Measurements from ENCODE around the gene KIAA0513. TPM values are rescaled to one million over a fixed set of nuclear protein-coding genes. Genes with fewer than 3 reads are reported as not detected.

KIAA0513 gene
- total RNA-seq, 3 donors from 2014 or later, result 31.9 to 36.5 (median 33.5) TPM

GRCh38 chr16:85067024-85067423 is 39.4 kb downstream of the KIAA0513 start:
- intact Hi-C loops (cut with DNase I, micrococcal nuclease), result no loop called here
- no peaks in the 10 kb centered on the region for H3K9me3 ChIP-seq
- H3K4me3 ChIP-seq, result no peak overlapping the region
- no peaks in the 10 kb centered on the region for H3K4me1 ChIP-seq (ENCODE audit: low read depth)
- no peak for DNase-seq
- no peak for TF ChIP-seq CTCF (IDR thresholded peaks at IDR 0.05)
- peaks cover 3% of the 10 kb centered on the region for H3K36me3 ChIP-seq (ENCODE audit: low read depth)
- no peak for ATAC-seq

GRCh38 chr16:85067426-85067825 is 39.8 kb downstream of the KIAA0513 start:
- Histone ChIP-seq H3K9me3 (no peaks in the 10 kb centered on the region), H3K4me3 (no peak overlapping the region), H3K36me3 (ENCODE audit: low read depth) (peaks cover 3% of the 10 kb centered on the region), H3K4me1 (ENCODE audit: low read depth) (no peaks in the 10 kb centered on the region)
- TF ChIP-seq CTCF (IDR thresholded peaks at IDR 0.05), result no peak
- intact Hi-C loops (cut with DNase I, micrococcal nuclease), result no loop called here
- DNase-seq, result no peak
- no peak for ATAC-seq

GRCh38 chr16:85068746-85069145 is 41.2 kb downstream of the KIAA0513 start:
- H3K4me1 ChIP-seq (ENCODE audit: low read depth), result no peaks in the 10 kb centered on the region
- intact Hi-C loops (cut with DNase I, micrococcal nuclease), result no loop called here
- H3K36me3 ChIP-seq (ENCODE audit: low read depth), result peaks cover 3% of the 10 kb centered on the region
- DNase-seq (no peak), ATAC-seq (no peak)
- no peak overlapping the region for H3K4me3 ChIP-seq
- H3K9me3 ChIP-seq, result no peaks in the 10 kb centered on the region
- no peak for TF ChIP-seq CTCF (IDR thresholded peaks at IDR 0.05)

- Histone ChIP-seq H3K4me1 (ENCODE audit: low read depth) (no peaks in the 10 kb centered on the region), H3K9me3 (no peaks in the 10 kb centered on the region), H3K4me3 (no peak overlapping the region), H3K36me3 (ENCODE audit: low read depth) (peaks cover 3% of the 10 kb centered on the region)
- ATAC-seq (no peak), DNase-seq (no peak)
- intact Hi-C loops (cut with DNase I, micrococcal nuclease), result no loop called here
- no peak for TF ChIP-seq CTCF (IDR thresholded peaks at IDR 0.05)
Measured at GRCh38 chr16:85069171-85069570, 41.6 kb downstream of the KIAA0513 start.

GRCh38 chr16:85072076-85072860 is 44.7 kb downstream of the KIAA0513 start:
- Histone ChIP-seq H3K9me3 (no peaks in the 10 kb centered on the region), H3K36me3 (ENCODE audit: low read depth) (peaks cover 3% of the 10 kb centered on the region), H3K4me3 (no peak overlapping the region), H3K4me1 (ENCODE audit: low read depth) (no peaks in the 10 kb centered on the region)
- TF ChIP-seq CTCF (IDR thresholded peaks at IDR 0.05), result no peak
- intact Hi-C loops (cut with DNase I, micrococcal nuclease), result no loop called here
- DNase-seq (no peak), ATAC-seq (no peak)

Measured in mucosa of descending colon (tissue), 3 donors.